CD14-positive monocyte (primary cell): ENCODE measurements around the gene CPA4. TPM values are rescaled to one million over a fixed set of nuclear protein-coding genes. Genes with fewer than 3 reads are reported as not detected.
"Not testable (repeated sequence)": the region's sequence is repeated elsewhere in the genome, so short reads cannot be mapped to it uniquely, and the experiment has no call there.

Experiments used
- DNase-seq, 3 donors: peaks; one replicate each; pipeline ENCODE4 v3.0.0-alpha.2; 2011 to 2022
- H2AFZ ChIP-seq: 2 replicates; pipeline ENCODE4 v1.6.0; 2012; ENCODE audit warnings: mild to moderate bottlenecking, low read depth, low read length, inconsistent platforms; ENCODE audit not compliant: insufficient read depth, poor library complexity, severe bottlenecking
- H3K27ac ChIP-seq, 2 donors: 1 replicate in 1 of 2; 2 replicates in 1 of 2; pipeline ENCODE4 v1.5.1; 2012 to 2013; ENCODE audit warnings: low read length in 2 of 2, control low read depth in 1 of 2, inconsistent platforms in 1 of 2, low read depth in 1 of 2, mild to moderate bottlenecking in 1 of 2
- H3K27me3 ChIP-seq, 2 donors: one replicate each; pipeline versions ENCODE4 v1.6.0 to v1.6.1; 2011 to 2013; ENCODE audit warnings: low read length in 2 of 2; ENCODE audit not compliant: control insufficient read depth in 2 of 2, insufficient read depth in 2 of 2
- H3K36me3 ChIP-seq, 2 donors: replicated peaks in 1 of 2; 1 replicate in 1 of 2; 2 replicates in 1 of 2; pipeline versions ENCODE4 v1.5.1 to v1.6.1; 2012 to 2013; ENCODE audit warnings: low read length in 2 of 2, control low read depth in 1 of 2, inconsistent platforms in 1 of 2, mild to moderate bottlenecking in 1 of 2; ENCODE audit not compliant: insufficient read depth in 2 of 2, control insufficient read depth in 1 of 2
- H3K4me1 ChIP-seq, 2 donors: 1 replicate in 1 of 2; 2 replicates in 1 of 2; pipeline versions ENCODE4 v1.5.1 to v1.6.1; 2012 to 2013; ENCODE audit warnings: low read length in 2 of 2, control low read depth in 1 of 2, inconsistent platforms in 1 of 2, mild to moderate bottlenecking in 1 of 2, moderate library complexity in 1 of 2; ENCODE audit not compliant: insufficient read depth in 2 of 2, control insufficient read depth in 1 of 2
- H3K4me2 ChIP-seq: replicated peaks from 2 replicates; pipeline ENCODE3; 2012; ENCODE audit warnings: low read length, moderate library complexity, mild to moderate bottlenecking; ENCODE audit not compliant: poor library complexity, severe bottlenecking; ENCODE audit errors: extremely low read depth
- H3K4me3 ChIP-seq, 3 experiments: fragments of 200-600 bp in 1 of 3; sonication (generic) in 1 of 3; replicated peaks in 1 of 3; 1 replicate in 2 of 3; 2 replicates in 1 of 3; pipeline ENCODE4 v1.5.1; 2011 to 2013; ENCODE audit warnings: low read length in 3 of 3, mild to moderate bottlenecking in 3 of 3, control low read depth in 2 of 3, low read depth in 2 of 3, inconsistent platforms in 1 of 3, moderate library complexity in 1 of 3
- H3K79me2 ChIP-seq: 2 replicates; pipeline ENCODE4 v1.6.0; 2012; ENCODE audit warnings: mild to moderate bottlenecking, control low read depth, inconsistent platforms, low read length, moderate library complexity; ENCODE audit not compliant: insufficient read depth
- H3K9ac ChIP-seq: 2 replicates; pipeline ENCODE4 v1.6.0; 2017; ENCODE audit warnings: low read length, mild to moderate bottlenecking; ENCODE audit not compliant: insufficient read depth, poor library complexity, severe bottlenecking
- H3K9me3 ChIP-seq, 2 donors: replicated peaks in 1 of 2; 1 replicate in 1 of 2; 2 replicates in 1 of 2; pipeline versions ENCODE4 v1.5.1 to v1.6.1; 2012 to 2013; ENCODE audit warnings: low read length in 2 of 2, control low read depth in 1 of 2; ENCODE audit not compliant: control insufficient read depth in 1 of 2, insufficient read depth in 1 of 2
- H4K20me1 ChIP-seq: 2 replicates; pipeline ENCODE4 v1.6.0; 2012; ENCODE audit warnings: mild to moderate bottlenecking, low read length, control low read depth, moderate library complexity; ENCODE audit not compliant: insufficient read depth
- H3K27ac Mint-ChIP-seq, 7 donors: one replicate each; pipeline ENCODE4 v1.8.0; 2020; ENCODE audit warnings: mild to moderate bottlenecking in 7 of 7, mixed read lengths in 7 of 7, moderate library complexity in 6 of 7, inconsistent platforms in 2 of 7
- H3K27me3 Mint-ChIP-seq, 3 donors: one replicate each; pipeline ENCODE4 v1.8.0; 2021 to 2022; ENCODE audit warnings: low read depth in 3 of 3, mild to moderate bottlenecking in 3 of 3, mixed read lengths in 3 of 3, moderate library complexity in 3 of 3, inconsistent platforms in 1 of 3
- H3K36me3 Mint-ChIP-seq, 2 donors: one replicate each; pipeline ENCODE4 v1.8.0; 2020; ENCODE audit warnings: mixed read lengths in 2 of 2, inconsistent platforms in 1 of 2, mild to moderate bottlenecking in 1 of 2
- H3K4me1 Mint-ChIP-seq: one replicate; pipeline ENCODE4 v1.8.0; 2020; ENCODE audit warnings: mild to moderate bottlenecking, mixed read lengths
- H3K4me3 Mint-ChIP-seq, 2 donors: one replicate each; pipeline ENCODE4 v1.8.0; 2020; ENCODE audit warnings: mild to moderate bottlenecking in 2 of 2, mixed read lengths in 2 of 2, moderate library complexity in 1 of 2
- H3K9me3 Mint-ChIP-seq, 7 donors: one replicate each; pipeline ENCODE4 v1.8.0; 2020 to 2022; ENCODE audit warnings: mixed read lengths in 7 of 7, mild to moderate bottlenecking in 6 of 7, moderate library complexity in 6 of 7, inconsistent platforms in 2 of 7
- CTCF ChIP-seq: fragments of 200-600 bp; IDR thresholded peaks from one replicate; pipeline ENCODE4 v1.8.0; 2022; ENCODE audit warnings: antibody characterized with exemption, mild to moderate bottlenecking
- WGBS: methylation state at CpG from one replicate; pipeline ENCODE4 v1.1.5; 2013; ENCODE audit warnings: missing lambda C conversion rate; ENCODE audit not compliant: insufficient coverage; 5-methylcytosine and 5-hydroxymethylcytosine counted together
- intact Hi-C, 2 donors: fragments of 100-400 bp; cut with micrococcal nuclease; formaldehyde crosslinking; loops; one replicate each; pipeline versions ENCODE4 v1.15.0 to v1.15.1; 2023
- polyA plus RNA-seq, 3 donors: library from polyadenylated mRNA; depleted of rRNA in 1 of 3; unstranded in 2 of 3; stranded (reverse) in 1 of 3; fragments of 300-500 nt in 2 of 3; fragments of >200 nt in 1 of 3; fragmentation: Illumina TruSeq in 2 of 3; gene quantifications; 1 replicate in 2 of 3; 2 replicates in 1 of 3; pipeline ENCODE4 v1.2.3, GENCODE V29; 2012 to 2021

Gene CPA4
- polyA plus RNA-seq, 3 donors, result not detected

- Mint-ChIP-seq H3K27ac (no peak overlapping the region), H3K9me3 (peaks cover 0 to 8% (median 1%) of the 10 kb centered on the region in 7 donors), H3K36me3 (no peaks in the 10 kb centered on the region), H3K27me3 (peaks cover 1 to 5% (median 3%) of the 10 kb centered on the region in 3 donors), H3K4me3 (no peak overlapping the region), H3K4me1 (no peaks in the 10 kb centered on the region)
- H3K27me3 ChIP-seq, result no peaks in the 10 kb centered on the region
- H4K20me1 ChIP-seq, result no peaks in the 10 kb centered on the region
- H3K79me2 ChIP-seq, result no peaks in the 10 kb centered on the region
- no peak overlapping the region for H3K4me2 ChIP-seq
- H3K27ac ChIP-seq, result no peak overlapping the region
- WGBS, result 94% methylated on average over 6 of the region's 6 CpGs
- H3K9ac ChIP-seq, result no peak overlapping the region
- intact Hi-C loops, result no loop called here
- H3K4me3 ChIP-seq, result no peak overlapping the region
- TF ChIP-seq CTCF, result no peak
- DNase-seq, result no peak
- no peaks in the 10 kb centered on the region for H3K9me3 ChIP-seq
- no peaks in the 10 kb centered on the region for H3K36me3 ChIP-seq
- H2AFZ ChIP-seq, result no peak overlapping the region
- no peaks in the 10 kb centered on the region for H3K4me1 ChIP-seq
Measured at GRCh38 chr7:130314305-130314704, 21.3 kb downstream of the CPA4 start.

- no peak for DNase-seq
- H3K27me3 ChIP-seq, result no peaks in the 10 kb centered on the region
- Mint-ChIP-seq H3K27ac (no peak overlapping the region), H3K4me1 (no peaks in the 10 kb centered on the region), H3K36me3 (no peaks in the 10 kb centered on the region), H3K9me3 (peaks cover 0 to 17% (median 4%) of the 10 kb centered on the region in 7 donors), H3K4me3 (no peak overlapping the region), H3K27me3 (peaks cover 1 to 7% (median 7%) of the 10 kb centered on the region in 3 donors)
- TF ChIP-seq CTCF, result no peak
- H4K20me1 ChIP-seq, result no peaks in the 10 kb centered on the region
- no peaks in the 10 kb centered on the region for H3K36me3 ChIP-seq
- H3K4me2 ChIP-seq, result no peak overlapping the region
- no peaks in the 10 kb centered on the region for H3K4me1 ChIP-seq
- H3K9me3 ChIP-seq, result no peaks in the 10 kb centered on the region
- H3K9ac ChIP-seq, result no peak overlapping the region
- no peak overlapping the region for H3K27ac ChIP-seq
- no peak overlapping the region for H3K4me3 ChIP-seq
- H3K79me2 ChIP-seq, result no peaks in the 10 kb centered on the region
- intact Hi-C loops, result no loop called here
- 100% methylated on average over 1 of the region's 1 CpG for WGBS
- H2AFZ ChIP-seq, result no peak overlapping the region
Measured at GRCh38 chr7:130319541-130319940, 26.6 kb downstream of the CPA4 start.

GRCh38 chr7:130321542-130322229 lies 28.7 kb downstream of the CPA4 start:
- H3K4me1 ChIP-seq, H3K4me1 Mint-ChIP-seq, H3K36me3 ChIP-seq, H3K36me3 Mint-ChIP-seq, H3K27me3 Mint-ChIP-seq, H3K4me3 Mint-ChIP-seq, H3K9ac ChIP-seq, H4K20me1 ChIP-seq, intact Hi-C loops, H3K4me3 ChIP-seq, H3K79me2 ChIP-seq, DNase-seq, H2AFZ ChIP-seq, H3K4me2 ChIP-seq, H3K27me3 ChIP-seq, H3K27ac Mint-ChIP-seq, H3K9me3 ChIP-seq, H3K27ac ChIP-seq: not testable (repeated sequence)
- 100% methylated on average over 2 of the region's 3 CpGs for WGBS
- H3K9me3 Mint-ChIP-seq, result peaks cover 0 to 17% (median 5%) of the 10 kb centered on the region in 7 donors
